Right lobe of liver (tissue), 6 donors: ENCODE results near the gene HBS1L. TPM values are rescaled to one million over a fixed set of nuclear protein-coding genes. Genes with fewer than 3 reads are reported as not detected.

Experiments
- ATAC-seq, 4 donors: fragments of 200-7000 bp; cut with Tn5 transposase; one replicate each; pipeline ENCODE4 v1.9.1; 2020; ENCODE audit warnings: mild to moderate bottlenecking in 4 of 4, moderate library complexity in 4 of 4
- DNase-seq, 3 donors: peaks; one replicate each; pipeline ENCODE4 v3.0.0-alpha.2; 2020
- H3K27ac ChIP-seq, 3 donors: fragments of 200-600 bp; one replicate each; pipeline ENCODE4 v1.8.0; 2022
- H3K27me3 ChIP-seq, 2 donors: fragments of 200-600 bp; one replicate each; pipeline ENCODE4 v1.8.0; 2022
- H3K36me3 ChIP-seq, 4 donors: fragments of 200-600 bp; sonication (generic) in 1 of 4; one replicate each; pipeline versions ENCODE4 v1.5.1 to v1.8.0; 2017 to 2022; ENCODE audit warnings: control low read depth in 1 of 4
- H3K4me1 ChIP-seq, 4 donors: fragments of 200-600 bp; sonication (generic) in 1 of 4; one replicate each; pipeline versions ENCODE4 v1.5.1 to v1.8.0; 2017 to 2022; ENCODE audit warnings: control low read depth in 1 of 4
- H3K4me3 ChIP-seq, 3 donors: fragments of 200-600 bp; one replicate each; pipeline ENCODE4 v1.8.0; 2022
- H3K9me3 ChIP-seq, 4 donors: fragments of 200-600 bp; sonication (generic) in 1 of 4; one replicate each; pipeline versions ENCODE4 v1.5.1 to v1.8.0; 2017 to 2022; ENCODE audit warnings: control low read depth in 1 of 4
- CTCF ChIP-seq, 4 donors: fragments of 200-600 bp in 3 of 4; fragments of 450-650 bp in 1 of 4; IDR thresholded peaks; one replicate each; pipeline versions ENCODE4 v1.5.1 to v1.8.0; 2016 to 2022; ENCODE audit warnings: antibody characterized with exemption in 4 of 4, mild to moderate bottlenecking in 2 of 4
- POLR2A ChIP-seq: fragments of 450-650 bp; IDR thresholded peaks from one replicate; pipeline ENCODE4 v1.6.1; 2017; ENCODE audit warnings: antibody characterized with exemption, mild to moderate bottlenecking
- WGBS: methylation state at CpG from one replicate; pipeline ENCODE4 v1.1.6; 2018; ENCODE audit warnings: low coverage, low lambda C conversion rate; ENCODE audit not compliant: insufficient coverage; ENCODE audit errors: missing lambda C conversion rate; 5-methylcytosine and 5-hydroxymethylcytosine counted together
- intact Hi-C, 2 donors: fragments of 100-400 bp; cut with DNase I; formaldehyde crosslinking; loops; one replicate each; pipeline versions ENCODE4 v1.11.2 to v1.14.1; 2022
- total RNA-seq, 6 experiments: library from RNA; depleted of rRNA in 2 of 6; stranded (reverse); fragments of >200 nt in 2 of 6; fragmentation: NEBNext Ultra II Directional in 3 of 6; extraction: Animal tissue kit (Norgen Biotek cat#: 25700) in 3 of 6; gene quantifications; one replicate each; pipeline versions ENCODE4 v1.1.0 to v1.2.4, GENCODE V29; 2016 to 2023
- donor health status: DM: no; HTN: yes; CAD: no.
- donor health status: DM: no; HTN: no; CAD: no.
- donor health status: DM: no; HTN: no; CAD: no.
- donor health status: DM: no; HTN: yes; CAD: no.
- donor health status: DM: no; HTN: yes; CAD: no.

Gene HBS1L
- total RNA-seq, 6 experiments from 2014 or later: 31.8 to 47.2 (median 37.1) TPM

GRCh38 chr6:135084916-135085269 is 30.3 kb upstream of the HBS1L start:
- peaks cover 0 to 6% (median 2%) of the 10 kb centered on the region in 4 donors for H3K4me1 ChIP-seq
- H3K27ac ChIP-seq: no peak overlapping the region
- no peaks in the 10 kb centered on the region for H3K27me3 ChIP-seq
- TF ChIP-seq POLR2A (no peak), CTCF (IDR thresholded peaks at IDR 0.05) (no peak)
- ATAC-seq: no peak
- no peak for DNase-seq
- no peaks in the 10 kb centered on the region for H3K36me3 ChIP-seq
- no peaks in the 10 kb centered on the region for H3K9me3 ChIP-seq
- 88% methylated on average over 1 of the region's 1 CpG for WGBS
- H3K4me3 ChIP-seq: no peak overlapping the region
- intact Hi-C loops: no loop called here

- Histone ChIP-seq H3K4me1 (peaks cover 0 to 6% (median 2%) of the 10 kb centered on the region in 4 donors), H3K27me3 (no peaks in the 10 kb centered on the region), H3K9me3 (no peaks in the 10 kb centered on the region), H3K4me3 (no peak overlapping the region), H3K27ac (no peak overlapping the region), H3K36me3 (no peaks in the 10 kb centered on the region)
- WGBS: 50% methylated on average over 5 of the region's 5 CpGs
- intact Hi-C loops: no loop called here
- ATAC-seq (no peak), DNase-seq (no peak)
- TF ChIP-seq CTCF (IDR thresholded peaks at IDR 0.05) (no peak), POLR2A (no peak)
Measured at GRCh38 chr6:135084001-135084915, 29.6 kb upstream of the HBS1L start.

- ATAC-seq (no peak), DNase-seq (no peak)
- Histone ChIP-seq H3K9me3 (no peaks in the 10 kb centered on the region), H3K36me3 (no peaks in the 10 kb centered on the region), H3K27me3 (no peaks in the 10 kb centered on the region), H3K4me3 (no peak overlapping the region), H3K4me1 (no peaks in the 10 kb centered on the region), H3K27ac (no peak overlapping the region)
- intact Hi-C loops: no loop called here
- 50% methylated on average over 1 of the region's 1 CpG for WGBS
- TF ChIP-seq CTCF (IDR thresholded peaks at IDR 0.05) (no peak), POLR2A (no peak)
Measured at GRCh38 chr6:135081966-135082365, 27.3 kb upstream of the HBS1L start.

- DNase-seq (no peak), ATAC-seq (no peak)
- H3K27ac ChIP-seq: no peak overlapping the region
- no peaks in the 10 kb centered on the region for H3K9me3 ChIP-seq
- H3K27me3 ChIP-seq: no peaks in the 10 kb centered on the region
- 50% methylated on average over 1 of the region's 1 CpG for WGBS
- no peak overlapping the region for H3K4me3 ChIP-seq
- peaks cover 0 to 10% (median 2%) of the 10 kb centered on the region in 4 donors for H3K4me1 ChIP-seq
- no peak for TF ChIP-seq POLR2A
- no peak for TF ChIP-seq CTCF (IDR thresholded peaks at IDR 0.05)
- no peaks in the 10 kb centered on the region for H3K36me3 ChIP-seq
- intact Hi-C loops: no loop called here
Measured at GRCh38 chr6:135075018-135075417, 20.4 kb upstream of the HBS1L start.
